Stimulated activated CD8-positive, alpha-beta memory T cell treated with anti-CD3 and anti-CD28 coated beads, Interleukin-4, amount 100 ng/mL, for 4 hours (primary cell): ENCODE data around the gene GPSM3.

Source experiments
- DNase-seq, 2 donors: peaks; one replicate each; pipeline ENCODE4 v3.0.0-alpha.2; 2020; ENCODE audit warnings: low read depth in 2 of 2, low spot score in 1 of 2

GPSM3 gene

DNA sequence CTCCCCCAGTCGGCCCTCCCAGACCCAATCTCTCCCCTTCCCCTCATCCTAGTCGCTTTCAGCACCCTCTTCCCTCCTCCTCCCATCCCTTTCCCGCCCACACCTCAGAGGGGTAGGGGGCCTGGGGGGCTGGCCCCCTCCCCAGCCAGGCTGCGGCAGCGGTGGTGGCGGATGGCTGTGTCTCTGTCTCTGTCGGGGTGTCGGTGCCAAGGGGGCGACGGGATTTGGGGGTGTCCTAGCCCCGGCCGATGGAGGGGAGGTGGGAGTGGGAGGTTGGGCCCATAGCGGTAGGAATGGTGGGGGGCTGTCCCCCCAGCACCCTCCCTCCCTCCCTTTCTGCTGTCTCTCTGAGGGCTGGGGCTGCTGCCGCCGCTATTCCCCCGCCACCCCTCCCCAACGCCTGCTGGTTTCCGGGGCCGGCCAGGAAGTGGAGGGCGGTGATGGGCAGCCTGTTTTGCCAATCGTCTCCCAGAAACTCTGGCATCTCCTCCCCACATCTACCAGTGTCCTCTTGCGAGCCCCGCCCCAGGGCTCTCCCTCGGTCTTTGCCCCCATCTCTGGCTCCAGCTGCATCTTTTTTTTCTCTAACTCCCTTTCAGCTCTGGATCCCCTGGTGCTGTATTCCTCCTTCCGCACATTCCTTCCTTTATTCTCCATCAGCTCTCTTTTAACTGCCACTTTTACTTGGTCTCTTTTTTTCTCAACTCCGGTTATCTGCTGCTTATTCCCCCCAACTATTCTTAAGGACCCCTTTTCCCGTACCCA lies 16.6 kb downstream of the GPSM3 start, which contains the start of gene AGPAT1:
TSS of gene AGPAT1 (minus strand) at position 374 of the 765 bp plus-strand sequence. CDS start 4,588 bp downstream, outside the sequence.
- DNase-seq, result peak; percentile 93 to 95

DNA sequence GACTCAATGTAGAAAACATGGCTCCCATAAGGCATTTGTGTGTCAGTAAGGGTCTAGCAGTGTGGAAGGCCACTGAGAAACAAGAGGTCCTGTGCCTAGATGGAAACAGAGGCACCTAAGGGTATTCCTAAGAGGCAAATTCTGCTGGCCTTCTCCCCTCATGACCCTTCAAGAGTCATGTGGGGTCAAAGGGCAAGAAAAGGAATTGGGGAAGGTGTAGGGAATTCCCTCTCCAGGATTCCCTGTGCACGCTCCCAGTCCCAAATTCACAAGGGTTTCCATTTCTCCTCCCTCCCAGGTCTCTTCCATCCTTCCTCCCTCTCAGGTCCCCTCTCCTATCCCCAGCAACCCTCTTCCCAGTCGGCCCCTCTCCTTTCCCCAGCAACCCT lies 17.1 kb downstream of the GPSM3 start:
- DNase-seq, result no peak

DNA sequence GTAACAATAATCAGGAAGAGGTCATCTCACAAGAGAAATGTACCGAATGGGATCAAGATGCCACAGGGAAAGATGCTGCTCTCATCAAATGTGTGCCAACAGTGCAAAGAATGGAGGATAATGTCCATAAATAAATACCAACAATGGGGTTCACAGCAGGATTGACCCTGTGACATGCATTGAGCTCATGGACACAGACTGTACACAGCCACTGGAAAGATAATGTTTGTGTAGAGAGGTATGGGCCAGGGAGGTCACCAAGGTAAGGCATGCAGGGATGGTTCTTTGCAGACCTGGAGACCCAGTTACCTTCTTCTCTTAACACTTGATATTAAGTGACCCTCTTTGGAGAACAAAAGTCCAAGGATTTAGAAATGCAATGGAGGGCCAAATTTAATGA lies 18.0 kb downstream of the GPSM3 start:
- no peak for DNase-seq

DNA sequence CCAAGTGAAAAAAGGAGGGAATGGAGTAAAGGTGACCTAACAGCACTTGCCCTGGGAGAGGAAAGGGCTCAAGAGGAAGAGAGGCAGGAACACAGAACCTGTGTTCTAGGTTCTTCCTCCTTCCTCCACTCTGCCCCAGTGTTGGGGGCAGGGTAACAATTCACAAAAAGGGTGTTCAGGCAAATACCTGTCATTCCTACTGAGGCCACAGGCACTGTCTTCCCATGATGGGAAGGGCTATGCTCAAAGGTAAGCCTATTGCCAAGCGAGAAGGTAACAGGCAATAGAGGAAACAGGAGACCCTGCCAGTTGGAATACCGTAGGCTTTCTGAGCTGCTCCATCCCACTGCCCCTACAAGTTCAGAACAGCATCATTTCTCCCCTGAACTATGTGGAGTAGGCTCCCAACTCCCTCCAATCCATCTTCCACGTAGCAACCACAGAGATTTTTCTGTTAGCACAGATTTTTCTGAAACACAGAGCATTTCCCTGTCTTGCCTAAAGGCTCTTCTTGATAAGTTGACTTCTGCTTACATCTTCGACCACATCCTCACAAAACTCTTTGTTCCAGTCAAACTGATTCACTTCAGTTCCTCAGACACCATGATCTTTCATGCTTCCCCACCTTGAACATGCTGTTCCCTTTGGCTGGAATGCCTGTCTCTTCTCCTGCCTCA lies 19.3 kb downstream of the GPSM3 start:
- DNase-seq, result no peak

DNA sequence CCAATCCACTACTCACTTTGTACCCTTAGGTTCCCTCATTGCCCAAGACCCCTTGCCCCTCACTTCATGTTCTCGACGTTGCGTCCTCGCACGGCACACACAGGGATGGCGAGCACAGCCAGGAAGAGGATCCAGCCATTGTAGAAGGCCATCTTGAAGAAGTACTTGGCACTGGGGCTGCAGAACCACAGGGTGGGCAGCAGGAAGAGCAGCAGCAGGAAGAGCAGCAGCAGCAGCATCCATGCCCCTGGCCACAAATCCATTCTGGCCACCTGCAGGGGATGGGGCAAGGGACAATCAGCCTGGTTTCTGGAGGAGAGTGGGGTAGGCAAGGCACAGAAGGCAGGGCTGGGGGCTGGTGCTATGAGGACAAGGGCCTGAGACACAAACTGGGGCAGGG lies 21.2 kb downstream of the GPSM3 start:
- no peak for DNase-seq

DNA sequence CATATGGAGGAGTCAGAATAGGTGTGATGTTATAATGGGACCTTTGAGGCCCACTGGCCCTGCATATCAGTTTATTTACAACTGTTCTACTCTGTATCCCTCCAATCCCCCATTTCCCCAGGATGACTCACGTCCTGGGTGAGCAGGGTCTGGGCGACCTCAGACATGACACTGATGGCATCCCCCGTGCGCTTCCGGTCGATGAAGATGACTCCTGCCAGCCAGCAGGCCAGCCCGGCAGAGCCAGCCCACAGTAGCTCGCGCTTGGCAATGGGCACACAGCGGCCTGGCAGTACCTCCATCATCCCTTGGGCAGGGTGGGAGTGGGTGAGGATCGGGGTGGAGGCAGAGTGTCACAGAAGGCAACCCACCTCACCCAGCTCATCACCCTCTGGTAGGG lies 22.1 kb downstream of the GPSM3 start:
- DNase-seq, result no peak

DNA sequence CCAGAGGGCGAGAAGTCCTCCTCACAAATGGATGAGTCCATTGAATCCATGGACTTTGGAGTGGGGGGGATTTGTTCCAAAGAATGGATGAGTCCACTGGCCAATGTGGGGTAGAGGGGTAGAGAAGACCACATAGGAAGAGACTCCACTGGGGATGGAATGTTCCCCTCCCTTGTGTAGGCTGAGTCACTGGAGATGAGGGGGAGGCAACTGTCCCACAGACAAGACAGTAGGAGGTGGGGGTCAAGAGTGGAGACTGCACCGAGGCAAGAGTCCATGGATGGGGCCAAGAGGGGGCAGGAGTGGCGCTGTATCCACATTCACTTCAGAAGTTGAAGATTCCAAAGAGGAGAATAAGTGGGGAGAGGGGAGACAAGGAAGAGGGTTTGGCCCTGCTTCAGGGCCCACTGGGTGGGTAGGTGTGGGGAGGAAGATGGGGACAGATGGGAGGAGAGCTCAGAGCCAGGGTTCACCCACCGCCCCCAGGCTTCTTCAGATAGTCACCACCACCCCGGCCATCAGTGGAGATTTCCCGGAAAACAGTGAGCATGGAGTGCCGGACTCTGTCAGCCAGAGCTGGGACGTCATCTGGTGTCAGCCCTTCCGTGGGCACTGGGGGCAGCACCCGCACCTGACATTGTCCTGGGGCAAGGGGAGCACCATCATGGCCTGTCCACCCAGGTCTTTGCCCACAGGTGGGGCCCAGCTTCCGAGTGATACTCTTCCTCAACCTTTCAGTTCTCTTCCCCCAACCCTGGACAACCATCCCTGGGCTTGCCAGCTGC lies 23.4 kb downstream of the GPSM3 start:
- DNase-seq, result no peak

DNA sequence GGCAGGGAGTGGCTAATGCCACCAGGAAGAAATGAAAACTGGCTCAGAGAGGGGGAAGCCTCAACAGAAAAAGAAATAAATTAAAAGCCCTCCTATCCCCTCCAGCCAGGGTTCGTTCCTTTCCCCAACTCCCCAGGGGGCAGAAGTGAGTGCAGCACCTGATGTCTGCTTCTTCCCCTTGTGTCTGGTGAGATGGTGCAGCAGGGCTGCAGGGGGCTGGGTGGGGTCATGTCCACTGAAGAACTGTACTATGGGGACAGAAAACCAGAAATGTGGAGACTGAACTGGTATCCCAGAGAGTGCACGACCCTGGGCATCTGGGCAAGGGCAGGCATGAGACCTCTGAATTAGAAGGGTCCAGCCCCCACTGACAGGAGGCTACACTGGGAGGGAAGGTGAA lies 24.1 kb downstream of the GPSM3 start:
- no peak for DNase-seq

DNA sequence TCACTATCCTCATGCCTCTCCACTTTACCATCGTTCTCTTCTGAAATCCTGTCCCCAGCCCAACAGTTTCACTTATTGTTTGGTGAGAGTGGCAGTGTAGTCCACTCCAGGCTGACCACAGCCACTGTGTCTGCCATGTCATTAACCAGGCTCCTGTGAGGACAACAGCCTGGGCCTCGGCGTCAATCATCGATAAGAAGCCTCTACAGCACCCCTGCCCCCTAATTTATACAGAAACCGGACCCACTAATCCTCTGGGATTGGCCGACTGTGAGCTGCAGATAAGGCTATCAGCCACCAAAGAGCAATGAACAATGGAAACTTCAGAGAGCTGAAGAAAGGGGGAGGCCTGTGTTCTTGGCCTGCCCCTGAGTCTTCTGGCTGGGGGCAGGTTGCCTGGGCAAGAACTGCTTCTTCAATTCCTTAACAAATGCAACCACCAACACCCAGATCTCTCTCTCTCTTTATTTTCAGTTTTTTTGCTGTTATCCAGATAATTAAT lies 24.6 kb downstream of the GPSM3 start:
- no peak for DNase-seq

DNA sequence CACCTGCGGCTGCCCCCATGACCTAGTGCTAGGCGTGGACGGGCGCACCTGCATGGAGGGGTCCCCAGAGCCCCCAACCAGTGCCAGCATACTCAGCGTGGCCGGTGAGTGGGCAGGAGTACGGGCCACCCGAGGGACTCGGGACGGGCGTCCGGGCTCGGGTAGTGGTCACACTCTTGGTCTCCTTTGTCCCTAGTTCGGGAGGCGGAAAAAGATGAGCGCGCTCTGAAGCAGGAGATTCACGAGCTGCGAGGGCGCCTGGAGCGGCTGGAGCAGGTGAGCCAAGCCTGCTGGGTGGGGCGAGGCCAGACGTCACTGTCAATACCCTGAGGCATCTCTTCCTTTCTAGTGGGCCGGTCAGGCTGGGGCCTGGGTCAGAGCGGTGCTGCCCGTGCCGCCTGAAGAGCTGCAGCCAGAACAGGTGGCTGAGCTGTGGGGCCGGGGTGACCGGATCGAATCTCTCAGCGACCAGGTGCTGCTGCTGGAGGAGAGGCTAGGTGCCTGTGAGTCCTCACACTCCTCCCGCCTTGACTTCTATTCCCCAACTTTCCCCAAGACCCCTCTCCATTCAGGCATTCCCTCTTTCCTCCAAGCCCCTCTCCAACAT lies 25.2 kb downstream of the GPSM3 start:
- no peak for DNase-seq

DNA sequence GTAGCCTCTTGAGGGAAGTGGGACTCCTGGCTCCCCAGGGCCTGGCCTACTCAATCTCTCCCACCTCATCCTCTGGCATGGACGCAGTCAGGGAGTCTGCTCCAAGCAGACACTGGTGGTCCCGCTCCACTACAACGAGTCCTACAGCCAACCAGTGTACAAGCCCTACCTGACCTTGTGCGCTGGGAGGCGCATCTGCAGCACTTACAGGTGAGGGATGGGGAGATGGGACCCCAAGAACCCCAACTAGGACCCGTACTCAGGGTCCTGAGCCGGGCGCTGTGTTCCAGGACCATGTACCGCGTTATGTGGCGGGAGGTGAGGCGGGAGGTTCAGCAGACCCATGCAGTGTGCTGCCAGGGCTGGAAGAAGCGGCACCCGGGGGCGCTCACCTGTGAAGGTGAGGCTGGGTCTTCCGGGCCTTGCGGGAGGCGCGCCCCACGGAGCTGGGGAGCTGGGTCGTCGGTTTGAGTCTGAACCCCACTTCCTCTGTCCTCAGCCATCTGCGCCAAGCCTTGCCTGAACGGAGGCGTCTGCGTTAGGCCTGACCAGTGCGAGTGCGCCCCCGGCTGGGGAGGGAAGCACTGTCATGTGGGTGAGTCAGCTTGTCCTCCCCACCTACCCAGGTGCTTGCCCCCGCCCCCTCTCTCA lies 25.9 kb downstream of the GPSM3 start:
- DNase-seq, result no peak

DNA sequence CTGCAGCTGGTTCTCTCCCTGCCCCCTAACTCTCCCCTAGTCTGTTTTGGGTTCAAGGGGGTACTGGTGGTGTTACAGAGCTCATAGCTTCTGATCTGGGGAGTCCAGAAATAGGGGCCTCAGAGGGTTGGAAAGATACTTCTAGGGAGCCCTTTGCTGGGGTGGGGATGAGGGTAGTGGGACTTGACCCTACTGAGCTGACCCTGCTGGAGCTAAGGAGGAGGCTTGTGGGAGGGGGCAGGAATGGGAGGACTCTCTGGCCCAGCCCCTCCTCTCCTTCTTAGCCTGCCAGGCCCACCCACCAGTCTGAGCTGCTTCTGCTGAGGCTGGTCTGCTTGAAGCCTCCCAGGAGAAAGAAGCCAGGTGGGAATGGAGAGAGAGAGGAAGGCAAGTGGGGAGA lies 28.1 kb downstream of the GPSM3 start, which contains the start of gene EGFL8:
TSS of gene EGFL8 (plus strand) at position 301 of the 400 bp plus-strand sequence. CDS start 1,571 bp downstream, outside the sequence.
- no peak for DNase-seq

DNA sequence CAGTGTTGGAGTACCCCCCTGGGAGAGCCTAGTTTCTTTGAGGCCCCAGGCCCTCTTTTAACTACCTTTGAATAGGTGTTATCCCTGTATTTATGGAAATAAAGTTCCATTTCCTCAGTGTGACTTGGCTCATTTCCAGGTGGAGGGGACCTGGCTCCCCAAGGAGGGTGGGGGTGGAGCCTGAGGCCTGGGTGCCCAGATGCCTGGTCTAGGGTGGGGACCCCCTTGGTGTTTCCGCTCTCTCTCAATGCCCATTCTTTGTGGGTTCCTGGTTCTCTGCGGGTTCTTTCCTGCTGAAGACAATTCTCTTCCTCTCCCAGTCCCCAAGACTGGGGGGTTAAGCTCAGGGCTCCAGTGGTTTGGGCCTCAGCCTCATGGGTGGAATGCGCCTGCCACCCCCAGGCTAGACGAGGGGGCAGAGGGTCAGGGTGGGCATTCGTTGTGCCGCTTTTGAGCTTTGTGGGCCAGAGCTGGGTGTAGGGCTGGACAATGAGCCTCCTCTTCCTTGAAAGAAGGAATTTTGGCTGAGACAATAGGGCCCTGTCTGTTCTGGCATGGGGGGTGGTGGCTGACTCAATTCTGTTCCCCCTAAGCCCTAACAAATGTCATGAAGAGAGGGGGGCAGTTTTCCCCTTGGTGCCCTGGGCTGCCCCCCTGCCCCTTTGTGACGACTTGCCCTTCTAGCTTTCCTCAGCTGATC lies 28.7 kb downstream of the GPSM3 start:
- no peak for DNase-seq

DNA sequence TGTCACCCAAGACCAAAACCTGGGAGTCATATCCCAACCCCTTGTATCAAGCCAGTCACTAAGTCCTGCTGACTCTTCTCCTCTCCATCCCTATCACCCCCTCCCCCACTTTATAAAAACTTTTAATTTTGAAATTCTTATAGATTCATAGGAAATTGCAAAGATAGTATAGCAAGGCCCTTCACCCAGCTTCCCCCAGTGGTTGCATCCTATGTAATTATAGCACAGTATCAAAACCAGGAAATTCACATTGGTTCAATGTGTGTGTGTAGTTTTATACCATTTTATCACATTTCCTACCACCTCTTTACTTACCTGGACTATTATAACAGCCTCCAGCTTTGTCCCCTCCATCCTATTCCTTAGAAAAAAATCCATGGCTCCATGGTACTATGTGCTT lies 34.4 kb downstream of the GPSM3 start:
- DNase-seq, result no peak

DNA sequence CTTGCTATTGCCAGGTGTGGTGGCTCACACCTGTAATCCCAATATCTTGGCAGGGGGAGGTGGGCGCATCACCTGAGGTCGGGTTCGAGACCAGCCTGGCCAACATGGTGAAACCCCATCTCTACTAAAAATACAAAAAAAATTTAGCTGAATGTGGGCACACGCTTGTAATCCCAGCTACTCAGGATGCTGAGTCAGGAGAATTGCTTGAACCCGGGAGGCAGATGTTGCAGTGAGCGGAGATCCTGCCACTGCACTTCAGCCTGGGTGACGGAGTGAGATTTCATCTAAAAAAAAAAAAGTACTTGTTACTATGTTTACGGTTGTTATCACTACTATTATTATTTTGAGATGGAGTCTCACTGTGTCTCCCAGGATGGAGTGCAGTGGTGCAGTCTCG lies 35.6 kb downstream of the GPSM3 start:
- no peak for DNase-seq

DNA sequence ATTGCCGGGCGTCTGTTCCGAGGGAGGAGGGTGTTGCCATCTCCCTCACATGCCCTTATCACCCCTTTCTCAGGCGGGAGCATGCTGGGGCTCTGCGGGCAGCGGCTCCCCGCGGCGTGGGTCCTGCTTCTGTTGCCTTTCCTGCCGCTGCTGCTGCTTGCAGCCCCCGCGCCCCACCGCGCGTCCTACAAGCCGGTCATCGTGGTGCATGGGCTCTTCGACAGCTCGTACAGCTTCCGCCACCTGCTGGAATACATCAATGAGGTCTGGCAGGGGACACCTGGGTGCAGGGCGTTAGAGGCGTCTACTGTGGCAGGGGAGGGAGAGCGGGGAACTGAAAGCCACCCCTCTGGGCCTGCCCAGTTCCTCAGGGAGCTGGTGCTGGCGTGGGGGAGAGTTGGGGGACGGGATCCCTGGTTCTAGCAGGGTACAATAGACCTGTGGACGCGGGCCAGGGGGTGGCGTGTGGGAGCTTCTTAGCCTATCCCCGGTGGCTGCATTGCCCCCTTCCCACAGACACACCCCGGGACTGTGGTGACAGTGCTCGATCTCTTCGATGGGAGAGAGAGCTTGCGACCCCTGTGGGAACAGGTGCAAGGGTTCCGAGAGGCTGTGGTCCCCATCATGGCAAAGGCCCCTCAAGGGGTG lies 37.8 kb downstream of the GPSM3 start:
- DNase-seq, result peak in 1 of 2 donors; percentile 19

DNA sequence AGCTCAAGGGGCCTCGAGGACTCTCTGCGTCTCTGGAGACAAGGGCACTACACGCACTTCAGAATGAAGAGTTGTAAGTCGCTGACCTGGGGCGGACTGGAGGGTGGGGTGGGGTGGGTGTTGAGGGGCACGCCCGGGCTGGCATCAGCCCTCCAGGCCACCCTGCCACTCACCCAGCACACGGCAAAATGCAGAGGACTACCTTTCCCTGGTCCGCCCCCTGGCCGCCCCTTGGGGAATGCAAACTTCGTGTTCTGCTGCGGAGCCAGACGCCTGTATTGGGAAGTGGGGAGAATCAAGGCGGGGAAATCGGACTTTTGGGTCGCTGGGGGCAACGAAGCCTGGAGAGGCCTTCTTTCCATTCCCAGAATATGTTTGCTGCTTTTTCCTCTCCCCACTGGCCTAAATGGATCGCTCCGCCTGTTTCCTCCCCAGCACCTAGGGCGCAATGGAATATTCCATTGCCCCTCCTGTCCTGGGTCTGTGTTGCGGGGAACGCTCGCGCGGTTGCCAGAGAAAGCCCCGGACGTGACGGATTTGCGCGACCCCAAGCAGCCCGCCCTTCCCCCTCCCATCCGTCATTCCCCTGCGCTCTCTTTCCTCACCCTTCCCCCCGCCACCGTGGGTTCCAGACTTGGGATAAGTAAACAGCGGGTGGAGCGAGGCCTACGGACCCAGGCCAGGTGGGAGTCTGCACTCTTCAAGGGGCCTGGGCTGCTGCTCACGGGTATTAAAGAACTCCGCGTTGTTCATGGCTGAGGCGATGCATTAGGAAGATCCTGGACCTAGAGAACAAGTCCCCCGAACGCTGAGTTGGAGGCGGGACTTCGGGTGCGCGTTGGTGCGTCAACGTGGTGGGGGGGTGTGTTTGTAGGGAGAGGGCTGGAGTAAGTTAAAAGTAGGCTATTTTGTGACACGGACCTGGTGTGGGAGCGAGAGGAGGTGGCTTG lies 38.6 kb downstream of the GPSM3 start, which contains the start of gene PPT2:
TSS of gene PPT2 (plus strand) at position 578 of the 950 bp plus-strand sequence. CDS start 454 bp downstream, outside the sequence.
- peak in 1 of 2 donors; percentile 58 for DNase-seq
